Measurements from ENCODE around the gene LENG1.

GRCh38 chr19:54142166-54142780 lies 17.2 kb downstream of the LENG1 start:
- TF ChIP-seq, protein P1, sequence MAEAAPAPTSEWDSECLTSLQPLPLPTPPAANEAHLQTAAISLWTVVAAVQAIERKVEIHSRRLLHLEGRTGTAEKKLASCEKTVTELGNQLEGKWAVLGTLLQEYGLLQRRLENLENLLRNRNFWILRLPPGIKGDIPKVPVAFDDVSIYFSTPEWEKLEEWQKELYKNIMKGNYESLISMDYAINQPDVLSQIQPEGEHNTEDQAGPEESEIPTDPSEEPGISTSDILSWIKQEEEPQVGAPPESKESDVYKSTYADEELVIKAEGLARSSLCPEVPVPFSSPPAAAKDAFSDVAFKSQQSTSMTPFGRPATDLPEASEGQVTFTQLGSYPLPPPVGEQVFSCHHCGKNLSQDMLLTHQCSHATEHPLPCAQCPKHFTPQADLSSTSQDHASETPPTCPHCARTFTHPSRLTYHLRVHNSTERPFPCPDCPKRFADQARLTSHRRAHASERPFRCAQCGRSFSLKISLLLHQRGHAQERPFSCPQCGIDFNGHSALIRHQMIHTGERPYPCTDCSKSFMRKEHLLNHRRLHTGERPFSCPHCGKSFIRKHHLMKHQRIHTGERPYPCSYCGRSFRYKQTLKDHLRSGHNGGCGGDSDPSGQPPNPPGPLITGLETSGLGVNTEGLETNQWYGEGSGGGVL (CRISPR knock-in tag; IDR thresholded peaks at IDR 0.05), result no peak
- TF ChIP-seq CCNT2 (IDR thresholded peaks at IDR 0.05; ENCODE audit: borderline replicate concordance, extremely low read depth, insufficient read length, low read depth, low read length) (no peak), POLR2AphosphoS5 (IDR thresholded peaks at IDR 0.05; ENCODE audit: control insufficient read depth, insufficient read depth, low read depth, low read length) (no peak), ETS1 (conservative IDR thresholded peaks at IDR 0.05; ENCODE audit: control insufficient read depth, low read depth, low read length) (no peak), CTCF (IDR thresholded peaks at IDR 0.05 in 2 of 3, conservative IDR thresholded peaks at IDR 0.05 in 1 of 3; ENCODE audit: insufficient read depth in 2 of 3, low read depth in 1 of 3, low read length in 3 of 3) (no peak), CBX2 (IDR thresholded peaks at IDR 0.05; ENCODE audit: insufficient read depth, low read length, poor library complexity, severe bottlenecking) (no peak), U2AF1 (optimal IDR thresholded peaks at IDR 0.05; ENCODE audit: low read depth, low read length) (no peak), ZFX (CRISPR knock-in tag; IDR thresholded peaks at IDR 0.05) (no peak), ATF3 (IDR thresholded peaks at IDR 0.05) (no peak), ATF3 (CRISPR knock-in tag; conservative IDR thresholded peaks at IDR 0.05) (no peak), SUPT5H (IDR thresholded peaks at IDR 0.05) (no peak)

Data from K562 (cell line).